HG03103 (cell line): Measurements from ENCODE around the gene GINS1.

Experiments
- ATAC-seq: cut with Tn5 transposase; IDR thresholded peaks from one replicate; pipeline ENCODE4 v1.9.1; 2021; ENCODE audit warnings: low read depth; ENCODE audit not compliant: unreplicated experiment

GINS1 gene

GRCh38 chr20:25407311-25408169 lies at the start of gene GINS1:
Gene GINS1, plus strand, starts transcription at chr20:25407673. Its CDS starts 148 bp downstream, at chr20:25407821.
- ATAC-seq: peak; percentile 82

GRCh38 chr20:25360631-25361286 lies 46.7 kb upstream of the GINS1 start:
- no peak for ATAC-seq

- no peak for ATAC-seq
These were observed 46.2 kb upstream of the GINS1 start for GRCh38 chr20:25361287-25361683.

- no peak for ATAC-seq
These were observed 43.2 kb upstream of the GINS1 start for GRCh38 chr20:25364180-25364788.

- ATAC-seq: no peak
These were observed 42.4 kb upstream of the GINS1 start for GRCh38 chr20:25364879-25365699.

GRCh38 chr20:25368526-25368925 lies 38.9 kb upstream of the GINS1 start:
- no peak for ATAC-seq

- no peak for ATAC-seq
These were observed 38.5 kb upstream of the GINS1 start for GRCh38 chr20:25368976-25369375.

- no peak for ATAC-seq
These were observed 37.9 kb upstream of the GINS1 start for GRCh38 chr20:25369529-25369928.

- no peak for ATAC-seq
These were observed 37.5 kb upstream of the GINS1 start for GRCh38 chr20:25369971-25370370.

GRCh38 chr20:25372584-25373336 lies 34.7 kb upstream of the GINS1 start:
- no peak for ATAC-seq

GRCh38 chr20:25374842-25375241 lies 32.6 kb upstream of the GINS1 start:
- no peak for ATAC-seq

GRCh38 chr20:25376236-25376635 lies 31.2 kb upstream of the GINS1 start:
- ATAC-seq: no peak

GRCh38 chr20:25376886-25377285 lies 30.6 kb upstream of the GINS1 start:
- ATAC-seq: no peak

GRCh38 chr20:25378189-25378883 lies 29.1 kb upstream of the GINS1 start:
- ATAC-seq: no peak

GRCh38 chr20:25378884-25379733 lies 28.4 kb upstream of the GINS1 start:
- ATAC-seq: no peak

- ATAC-seq: no peak
These were observed 26.4 kb upstream of the GINS1 start for GRCh38 chr20:25380945-25381614.

- ATAC-seq: no peak
These were observed 24.6 kb upstream of the GINS1 start for GRCh38 chr20:25382704-25383370.
